Neural cell (in vitro differentiated cells): ENCODE measurements around the gene PON3. TPM values are rescaled to one million over a fixed set of nuclear protein-coding genes. Genes with fewer than 3 reads are reported as not detected.

Source experiments
- H2AFZ ChIP-seq: fragments of 200-600, 300-800 bp; sonication (generic), shearing (Covaris generic); 2 replicates; pipeline ENCODE4 v1.6.0; 2014; ENCODE audit warnings: low read depth, mild to moderate bottlenecking, antibody characterized with exemption, low read length, moderate library complexity
- H3F3A ChIP-seq: fragments of 200-600 bp; shearing (Covaris generic); 2 replicates; pipeline ENCODE4 v1.6.1; 2016; ENCODE audit warnings: mild to moderate bottlenecking, moderate library complexity, mixed read lengths, antibody characterized with exemption, low read length; ENCODE audit not compliant: insufficient read depth, poor library complexity, severe bottlenecking
- H3K27ac ChIP-seq: fragments of 200-600, 300-800 bp; sonication (generic), shearing (Covaris generic); 2 replicates; pipeline ENCODE4 v1.5.1; 2014; ENCODE audit warnings: mild to moderate bottlenecking, low read length, moderate library complexity
- H3K27me3 ChIP-seq: fragments of 300-800, 200-600 bp; sonication (generic), shearing (Covaris generic); 2 replicates; pipeline ENCODE4 v1.6.0; 2014; ENCODE audit warnings: mild to moderate bottlenecking, low read depth, low read length, moderate library complexity; ENCODE audit not compliant: insufficient read depth
- H3K36me3 ChIP-seq: fragments of 300-800, 200-600 bp; sonication (generic), shearing (Covaris generic); 2 replicates; pipeline ENCODE4 v1.5.1; 2014; ENCODE audit warnings: mild to moderate bottlenecking, antibody characterized with exemption, low read length, moderate library complexity; ENCODE audit not compliant: insufficient read depth
- H3K4me2 ChIP-seq: fragments of 300-800, 200-600 bp; sonication (generic), shearing (Covaris generic); 2 replicates; pipeline ENCODE4 v1.6.0; 2014; ENCODE audit warnings: mild to moderate bottlenecking, low read length
- H3K4me3 ChIP-seq: fragments of 300-800, 200-600 bp; sonication (generic), shearing (Covaris generic); 2 replicates; pipeline ENCODE4 v1.5.1; 2014; ENCODE audit warnings: mild to moderate bottlenecking, low read length, moderate library complexity
- H3K79me2 ChIP-seq: fragments of 200-600 bp; shearing (Covaris generic); replicated peaks from 2 replicates; pipeline ENCODE4 v1.6.0; 2014; ENCODE audit warnings: mild to moderate bottlenecking, low read length, moderate library complexity; ENCODE audit not compliant: insufficient read depth
- H3K9ac ChIP-seq: fragments of 300-800, 200-600 bp; sonication (generic), shearing (Covaris generic); 2 replicates; pipeline ENCODE4 v1.6.1; 2016; ENCODE audit warnings: mild to moderate bottlenecking, low read length, mixed read lengths
- H3K9me2 ChIP-seq: fragments of 200-600 bp; shearing (Covaris generic); 2 replicates; pipeline ENCODE4 v1.6.1; 2016; ENCODE audit warnings: mild to moderate bottlenecking, low read length, mixed read lengths; ENCODE audit not compliant: insufficient read depth
- H3K9me3 ChIP-seq: fragments of 200-600, 300-800 bp; sonication (generic), shearing (Covaris generic); 2 replicates; pipeline ENCODE4 v1.6.1; 2016; ENCODE audit warnings: mild to moderate bottlenecking, mixed run types, low read length, moderate library complexity, mixed read lengths
- H4K20me1 ChIP-seq: fragments of 200-600 bp; shearing (Covaris generic); 2 replicates; pipeline ENCODE4 v1.6.1; 2016; ENCODE audit warnings: mild to moderate bottlenecking, mixed run types; ENCODE audit not compliant: insufficient read depth
- EP300 ChIP-seq: fragments of 450-650 bp; conservative IDR thresholded peaks from 2 replicates; pipeline ENCODE4 v1.6.1; 2014; ENCODE audit warnings: antibody characterized with exemption, mild to moderate bottlenecking, moderate library complexity; ENCODE audit not compliant: poor library complexity, severe bottlenecking
- EZH2 ChIP-seq: fragments of 200-600, 300-800 bp; shearing (Covaris generic), sonication (generic); IDR thresholded peaks from 2 replicates; pipeline ENCODE4 v1.6.1; 2014; ENCODE audit warnings: antibody characterized with exemption, low read length, borderline replicate concordance, mild to moderate bottlenecking; ENCODE audit not compliant: insufficient read depth, poor library complexity, severe bottlenecking
- MXI1 ChIP-seq: fragments of 450-650 bp; conservative IDR thresholded peaks from 2 replicates; pipeline ENCODE4 v1.6.1; 2014; ENCODE audit warnings: antibody characterized with exemption, mild to moderate bottlenecking; ENCODE audit not compliant: poor library complexity, severe bottlenecking
- POLR2AphosphoS5 ChIP-seq: IDR thresholded peaks from 2 replicates; pipeline ENCODE4 v1.6.1; 2012
- RAD21 ChIP-seq: fragments of 450-650 bp; conservative IDR thresholded peaks from 2 replicates; pipeline ENCODE4 v1.6.1; 2014; ENCODE audit warnings: antibody characterized with exemption, mild to moderate bottlenecking, moderate library complexity
- REST ChIP-seq: IDR thresholded peaks from 2 replicates; pipeline ENCODE4 v1.6.1; 2012; ENCODE audit warnings: borderline replicate concordance
- SMC3 ChIP-seq: fragments of 450-650 bp; conservative IDR thresholded peaks from 2 replicates; pipeline ENCODE4 v1.6.1; 2014; ENCODE audit warnings: antibody characterized with exemption, mild to moderate bottlenecking, moderate library complexity; ENCODE audit not compliant: poor library complexity
- TAF1 ChIP-seq: IDR thresholded peaks from 2 replicates; pipeline ENCODE4 v1.6.1; 2012; ENCODE audit warnings: low read depth
- polyA plus RNA-seq: library from polyadenylated mRNA; depleted of rRNA; stranded (reverse); fragments of >200 nt; gene quantifications from 2 replicates; pipeline ENCODE4 v1.2.3, GENCODE V29; 2014
- TF ChIP-seq, protein P1 (sequence below): fragments of 450-650 bp; IDR thresholded peaks from 2 replicates; pipeline ENCODE4 v1.5.1; 2014; ENCODE audit warnings: antibody characterized with exemption, mild to moderate bottlenecking, moderate library complexity; ENCODE audit not compliant: poor library complexity, severe bottlenecking

PON3 gene
- polyA plus RNA-seq, 1 donor from 2014 or later: not detected

DNA sequence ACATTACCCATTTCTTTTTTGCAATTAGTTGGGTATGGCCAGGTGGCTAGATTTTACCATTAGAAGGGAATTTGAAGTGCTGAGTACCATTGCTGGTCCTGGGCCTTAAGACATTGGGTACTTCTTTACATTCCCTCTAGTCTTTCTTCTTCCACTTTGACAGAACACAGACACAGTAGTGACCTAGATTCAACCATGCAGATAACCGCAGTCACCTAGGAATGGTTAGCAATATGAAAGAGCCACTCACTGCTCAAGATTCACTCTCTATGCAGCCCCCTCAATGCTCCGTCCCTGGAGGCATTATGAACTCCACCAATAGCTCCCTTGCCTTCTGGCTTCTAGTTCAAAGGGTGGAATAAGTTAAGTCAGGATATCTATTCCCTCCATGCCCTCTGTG, 55.7 kb downstream of the PON3 start:
- no peaks in the 10 kb centered on the region for H3K36me3 ChIP-seq
- no peaks in the 10 kb centered on the region for H3K27me3 ChIP-seq
- no peak overlapping the region for H3K4me3 ChIP-seq
- H3K9ac ChIP-seq: no peak overlapping the region
- H4K20me1 ChIP-seq: no peaks in the 10 kb centered on the region
- H3K4me2 ChIP-seq: no peak overlapping the region
- no peaks in the 10 kb centered on the region for H3K9me3 ChIP-seq
- no peak overlapping the region for H3K27ac ChIP-seq
- no peaks in the 10 kb centered on the region for H3F3A ChIP-seq
- H2AFZ ChIP-seq: no peak overlapping the region
- no peaks in the 10 kb centered on the region for H3K79me2 ChIP-seq
- no peak for TF ChIP-seq MXI1
- TF ChIP-seq, protein P1, sequence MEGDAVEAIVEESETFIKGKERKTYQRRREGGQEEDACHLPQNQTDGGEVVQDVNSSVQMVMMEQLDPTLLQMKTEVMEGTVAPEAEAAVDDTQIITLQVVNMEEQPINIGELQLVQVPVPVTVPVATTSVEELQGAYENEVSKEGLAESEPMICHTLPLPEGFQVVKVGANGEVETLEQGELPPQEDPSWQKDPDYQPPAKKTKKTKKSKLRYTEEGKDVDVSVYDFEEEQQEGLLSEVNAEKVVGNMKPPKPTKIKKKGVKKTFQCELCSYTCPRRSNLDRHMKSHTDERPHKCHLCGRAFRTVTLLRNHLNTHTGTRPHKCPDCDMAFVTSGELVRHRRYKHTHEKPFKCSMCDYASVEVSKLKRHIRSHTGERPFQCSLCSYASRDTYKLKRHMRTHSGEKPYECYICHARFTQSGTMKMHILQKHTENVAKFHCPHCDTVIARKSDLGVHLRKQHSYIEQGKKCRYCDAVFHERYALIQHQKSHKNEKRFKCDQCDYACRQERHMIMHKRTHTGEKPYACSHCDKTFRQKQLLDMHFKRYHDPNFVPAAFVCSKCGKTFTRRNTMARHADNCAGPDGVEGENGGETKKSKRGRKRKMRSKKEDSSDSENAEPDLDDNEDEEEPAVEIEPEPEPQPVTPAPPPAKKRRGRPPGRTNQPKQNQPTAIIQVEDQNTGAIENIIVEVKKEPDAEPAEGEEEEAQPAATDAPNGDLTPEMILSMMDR: no peak
- no peak for TF ChIP-seq RAD21
- no peak for TF ChIP-seq POLR2AphosphoS5
- no peak for TF ChIP-seq EP300
- TF ChIP-seq SMC3: no peak
- TF ChIP-seq REST: no peak
- TF ChIP-seq EZH2: no peak
- no peak for TF ChIP-seq TAF1
- H3K9me2 ChIP-seq: no peaks in the 10 kb centered on the region

- Histone ChIP-seq H3K79me2 (no peaks in the 10 kb centered on the region), H3K9ac (no peak overlapping the region), H4K20me1 (no peaks in the 10 kb centered on the region), H3K27ac (no peak overlapping the region), H3K4me2 (no peak overlapping the region), H3K27me3 (no peaks in the 10 kb centered on the region), H3K9me2 (no peaks in the 10 kb centered on the region), H3K4me3 (no peak overlapping the region), H3K36me3 (no peaks in the 10 kb centered on the region), H2AFZ (no peak overlapping the region), H3F3A (no peaks in the 10 kb centered on the region), H3K9me3 (no peaks in the 10 kb centered on the region)
- TF ChIP-seq RAD21 (no peak), TAF1 (no peak), REST (no peak), EZH2 (no peak)
Observed at GRCh38 chr7:95338832-95339231, 57.3 kb downstream of the PON3 start.
